Ascending aorta (tissue), 2 donors: ENCODE results near the gene SCYL1. TPM values are rescaled to one million over a fixed set of nuclear protein-coding genes. Genes with fewer than 3 reads are reported as not detected.
A peak's percentile ranks its signal among the peaks of the same experiment; 100 is the strongest.

Source experiments
- DNase-seq, 2 donors: peaks; one replicate each; pipeline ENCODE4 v3.0.0-alpha.2; 2019; ENCODE audit warnings: low spot score in 2 of 2
- H3K27ac ChIP-seq, 2 donors: fragments of 200-600 bp; sonication (generic); one replicate each; pipeline ENCODE4 v1.5.1; 2016 to 2017; ENCODE audit warnings: mild to moderate bottlenecking in 1 of 2
- H3K27me3 ChIP-seq: fragments of 200-600 bp; sonication (generic); one replicate; pipeline ENCODE4 v1.5.1; 2017
- H3K36me3 ChIP-seq, 2 donors: fragments of 200-600 bp; sonication (generic); one replicate each; pipeline ENCODE4 v1.5.1; 2016
- H3K4me1 ChIP-seq, 2 donors: fragments of 200-600 bp; sonication (generic); one replicate each; pipeline ENCODE4 v1.5.1; 2016 to 2017; ENCODE audit warnings: mild to moderate bottlenecking in 1 of 2
- H3K4me3 ChIP-seq, 2 donors: fragments of 200-600 bp; sonication (generic); one replicate each; pipeline ENCODE4 v1.5.1; 2016 to 2017; ENCODE audit warnings: mild to moderate bottlenecking in 1 of 2
- H3K9me3 ChIP-seq, 2 donors: fragments of 200-600 bp; sonication (generic); one replicate each; pipeline ENCODE4 v1.5.1; 2016
- intact Hi-C: fragments of 100-400 bp; cut with DNase I; formaldehyde crosslinking; loops from one replicate; pipeline ENCODE4 v1.15.1; 2023
- total RNA-seq: library from RNA; depleted of rRNA; stranded (reverse); fragments of >200 nt; gene quantifications from one replicate; pipeline ENCODE4 v1.1.0, GENCODE V29; 2016
- TF ChIP-seq, protein P1 (sequence below), 3 experiments: fragments of 200-600 bp in 2 of 3; fragments of 450-650 bp in 1 of 3; sonication (generic) in 2 of 3; IDR thresholded peaks; one replicate each; pipeline ENCODE4 v1.5.1; 2016 to 2019; ENCODE audit warnings: antibody characterized with exemption in 3 of 3, mild to moderate bottlenecking in 1 of 3, moderate library complexity in 1 of 3

Gene SCYL1
- total RNA-seq, 1 donor from 2014 or later = 220 TPM

DNA sequence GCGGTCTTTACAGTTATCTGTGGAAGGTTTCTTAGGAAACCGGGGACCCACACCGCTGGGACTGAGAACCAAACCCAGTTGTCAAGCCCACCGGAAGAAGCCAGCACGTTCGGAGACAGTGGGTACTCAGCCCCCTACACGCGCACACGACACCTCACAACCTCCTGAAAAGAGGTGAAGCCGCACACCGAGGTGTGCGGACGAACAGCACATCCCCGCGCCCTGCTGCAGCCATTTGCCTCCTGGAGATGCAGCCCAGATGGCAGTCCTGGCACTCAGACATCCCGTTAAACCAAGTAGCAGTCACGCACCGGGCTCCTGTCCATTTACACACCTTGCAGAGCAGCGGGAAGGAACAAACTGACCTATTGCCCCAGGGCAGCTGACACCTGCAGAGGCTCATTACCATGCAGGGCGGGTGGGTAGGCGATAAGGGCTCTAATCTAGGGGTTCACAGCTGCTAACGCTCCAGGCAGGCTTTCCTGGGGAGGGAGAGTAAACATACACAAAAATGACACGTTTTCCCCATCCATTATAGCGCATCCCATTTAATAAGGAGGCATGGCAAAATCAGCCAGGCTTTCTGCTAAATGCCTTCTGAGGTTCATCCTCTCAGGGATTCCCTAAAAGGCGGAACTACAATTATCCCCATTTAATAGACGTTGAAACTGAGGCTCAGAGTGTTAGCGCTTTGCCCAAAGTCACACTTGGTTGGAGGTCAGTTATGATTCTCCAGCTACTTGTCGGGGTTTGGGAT lies 50.1 kb downstream of the SCYL1 start:
- H3K4me1 ChIP-seq = peaks cover 28 to 44% of the 10 kb centered on the region in 2 donors
- H3K27me3 ChIP-seq = no peaks in the 10 kb centered on the region
- H3K27ac ChIP-seq = peak overlapping the region; percentile 96 to 99
- no peaks in the 10 kb centered on the region for H3K9me3 ChIP-seq
- no peak for DNase-seq
- TF ChIP-seq, protein P1, sequence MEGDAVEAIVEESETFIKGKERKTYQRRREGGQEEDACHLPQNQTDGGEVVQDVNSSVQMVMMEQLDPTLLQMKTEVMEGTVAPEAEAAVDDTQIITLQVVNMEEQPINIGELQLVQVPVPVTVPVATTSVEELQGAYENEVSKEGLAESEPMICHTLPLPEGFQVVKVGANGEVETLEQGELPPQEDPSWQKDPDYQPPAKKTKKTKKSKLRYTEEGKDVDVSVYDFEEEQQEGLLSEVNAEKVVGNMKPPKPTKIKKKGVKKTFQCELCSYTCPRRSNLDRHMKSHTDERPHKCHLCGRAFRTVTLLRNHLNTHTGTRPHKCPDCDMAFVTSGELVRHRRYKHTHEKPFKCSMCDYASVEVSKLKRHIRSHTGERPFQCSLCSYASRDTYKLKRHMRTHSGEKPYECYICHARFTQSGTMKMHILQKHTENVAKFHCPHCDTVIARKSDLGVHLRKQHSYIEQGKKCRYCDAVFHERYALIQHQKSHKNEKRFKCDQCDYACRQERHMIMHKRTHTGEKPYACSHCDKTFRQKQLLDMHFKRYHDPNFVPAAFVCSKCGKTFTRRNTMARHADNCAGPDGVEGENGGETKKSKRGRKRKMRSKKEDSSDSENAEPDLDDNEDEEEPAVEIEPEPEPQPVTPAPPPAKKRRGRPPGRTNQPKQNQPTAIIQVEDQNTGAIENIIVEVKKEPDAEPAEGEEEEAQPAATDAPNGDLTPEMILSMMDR (IDR thresholded peaks at IDR 0.05) = no peak
- H3K36me3 ChIP-seq = peaks cover 17 to 20% of the 10 kb centered on the region in 2 donors
- intact Hi-C loops = loop anchor here (1.0 to 5.0 kb wide), 6 partner anchors 18 to 193 kb away; partner anchors contain the start of genes PCNX3 and SLC25A45
- peak overlapping the region; percentile 95 to 98 for H3K4me3 ChIP-seq

DNA sequence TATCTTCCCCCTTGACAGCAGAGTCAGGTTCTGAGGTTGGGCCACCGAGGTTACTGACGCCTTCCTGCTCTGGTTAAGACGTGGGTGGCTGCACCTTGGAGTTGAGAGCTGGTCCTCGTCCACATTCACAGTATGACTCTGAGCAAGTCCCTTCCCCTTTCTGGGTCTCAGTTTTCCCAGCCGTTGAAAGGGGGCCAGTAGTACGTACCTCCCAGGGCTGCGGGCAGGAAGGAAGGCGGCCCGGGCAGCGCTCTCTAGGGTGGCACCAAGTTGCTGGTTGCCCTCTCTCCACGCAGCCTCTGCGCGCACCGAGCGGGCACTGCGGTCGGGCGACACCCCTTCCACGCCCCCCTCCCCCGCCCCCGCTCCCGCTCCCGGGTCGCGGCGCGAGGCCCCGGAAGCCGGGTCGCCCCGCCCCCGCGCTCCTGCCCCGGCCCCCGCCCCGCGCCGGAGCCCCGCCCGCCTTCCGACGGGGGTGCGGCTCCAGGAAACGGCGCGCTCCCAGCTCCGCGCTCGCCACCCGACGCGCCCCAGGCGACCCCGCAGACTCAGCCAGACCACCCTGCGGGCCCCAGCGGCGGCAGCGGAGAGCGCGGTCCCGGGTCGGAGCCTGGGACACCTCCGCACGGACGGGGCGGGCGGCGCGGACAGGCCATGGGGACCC lies 50.8 kb downstream of the SCYL1 start, which contains the start of gene EHBP1L1:
Gene EHBP1L1, plus strand, starts transcription at position 486 of the 664 bp plus-strand sequence. CDS start 250 bp downstream, outside the sequence.
- peak in 1 of 2 donors; percentile 89 for DNase-seq
- intact Hi-C loops = loop anchor here (2.0 kb wide), 2 partner anchors 31 to 157 kb away; no protein-coding TSS in a partner anchor

DNA sequence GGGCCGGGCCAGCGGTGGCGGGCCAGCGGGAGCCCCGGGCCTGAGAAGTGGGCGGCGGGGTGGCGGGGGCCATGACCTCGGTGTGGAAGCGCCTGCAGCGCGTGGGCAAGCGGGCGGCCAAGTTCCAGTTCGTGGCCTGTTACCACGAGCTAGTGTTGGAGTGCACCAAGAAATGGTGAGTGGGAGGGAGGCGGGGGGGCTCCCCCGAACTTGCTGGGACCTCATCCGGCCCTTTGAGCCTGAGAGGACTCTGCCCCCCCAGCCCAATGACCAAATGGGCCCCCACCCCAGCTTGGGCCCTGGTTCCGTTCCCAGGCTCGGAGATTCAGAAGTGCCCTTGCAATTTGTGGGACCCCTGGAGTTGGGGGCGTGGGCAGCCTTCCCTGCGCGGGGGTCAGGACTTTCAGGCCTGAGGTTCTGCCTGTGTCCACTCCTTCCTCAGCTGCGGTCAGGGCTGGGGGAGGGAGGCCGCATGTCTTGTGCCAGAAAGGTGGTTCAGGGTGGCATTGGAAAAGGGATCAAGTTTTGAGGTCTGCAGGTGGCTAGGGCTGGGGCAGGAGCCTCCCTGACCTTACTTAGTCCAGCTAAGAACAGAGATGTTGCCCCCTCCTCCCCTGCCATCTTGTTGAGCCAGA lies 51.5 kb downstream of the SCYL1 start:
- Histone ChIP-seq H3K9me3 (no peaks in the 10 kb centered on the region), H3K4me1 (peaks cover 21 to 37% of the 10 kb centered on the region in 2 donors), H3K27ac (peak overlapping the region; percentile 96 to 99), H3K36me3 (peaks cover 31 to 33% of the 10 kb centered on the region in 2 donors), H3K4me3 (peak overlapping the region; percentile 95 to 98), H3K27me3 (no peaks in the 10 kb centered on the region)
- TF ChIP-seq, protein P1 (IDR thresholded peaks at IDR 0.05) = no peak
- intact Hi-C loops = loop anchor here (2.0 kb wide), 1 partner anchor 30 kb away; no protein-coding TSS in a partner anchor
- DNase-seq = no peak

More for the DNA sequence above, 50.8 kb downstream of the SCYL1 start, which contains the start of gene EHBP1L1:
- H3K9me3 ChIP-seq = no peaks in the 10 kb centered on the region
- peak within 1 kb of the TSS; percentile 96 to 99 for H3K27ac ChIP-seq
- H3K36me3 ChIP-seq = peaks cover 24 to 27% of the 10 kb centered on the region in 2 donors
- TF ChIP-seq, protein P1 (IDR thresholded peaks at IDR 0.05) = no peak
- H3K4me3 ChIP-seq = peak within 1 kb of the TSS; percentile 95 to 98
- H3K27me3 ChIP-seq = no peaks in the 10 kb centered on the region
- H3K4me1 ChIP-seq = peaks cover 28 to 44% of the 10 kb centered on the region in 2 donors

DNA sequence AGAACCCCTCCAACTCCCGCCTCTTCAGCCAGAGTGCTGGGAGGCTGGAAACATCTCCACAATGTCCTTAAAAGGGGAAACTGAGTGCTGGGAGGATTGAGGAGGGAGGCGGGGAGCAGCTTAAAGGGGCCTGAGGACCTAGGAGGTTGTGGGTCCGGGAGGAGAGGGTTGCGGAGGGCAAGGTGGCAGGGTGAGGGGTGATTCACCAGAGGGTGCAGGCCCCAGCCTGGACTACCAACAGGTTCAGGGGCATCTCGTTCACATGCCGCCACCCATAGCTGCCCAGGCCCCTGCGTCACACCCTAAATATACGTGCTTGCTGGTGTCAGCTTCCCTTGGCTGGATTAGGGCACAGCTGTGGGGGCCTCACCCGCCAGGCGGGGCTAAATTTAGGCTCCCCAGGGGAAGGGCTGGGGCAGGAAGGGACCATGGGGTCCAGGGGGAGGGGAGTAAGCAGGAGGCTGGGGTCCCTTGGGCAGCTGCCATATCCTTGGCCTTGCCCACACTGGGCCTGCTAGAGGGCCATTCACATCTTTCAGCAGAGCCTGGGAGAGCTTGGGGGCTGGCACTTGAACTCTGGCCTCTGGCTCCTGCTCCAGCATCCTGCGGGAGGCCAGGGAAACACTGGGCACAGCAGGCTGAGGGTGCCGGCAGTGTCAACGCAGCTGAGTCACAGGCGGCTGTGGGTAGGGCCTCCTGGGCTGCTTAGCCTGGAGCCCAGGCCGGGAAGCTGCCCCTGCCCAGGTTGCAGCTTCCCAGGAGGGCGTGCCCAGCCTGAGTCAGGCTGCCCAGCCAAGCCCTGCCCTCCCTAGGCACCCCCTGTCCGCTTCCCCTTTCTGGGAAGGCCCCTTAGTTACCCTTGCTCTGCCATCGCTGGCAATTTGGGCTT lies 52.2 kb downstream of the SCYL1 start:
- peak; percentile 82 to 93 for DNase-seq
- no peaks in the 10 kb centered on the region for H3K9me3 ChIP-seq
- peaks cover 16 to 30% of the 10 kb centered on the region in 2 donors for H3K4me1 ChIP-seq

More for the DNA sequence above, 52.2 kb downstream of the SCYL1 start:
- Histone ChIP-seq H3K27me3 (no peaks in the 10 kb centered on the region), H3K36me3 (peaks cover 38 to 41% of the 10 kb centered on the region in 2 donors), H3K27ac (peak overlapping the region; percentile 96 to 99), H3K4me3 (peak overlapping the region; percentile 95 to 98)
- TF ChIP-seq, protein P1 (IDR thresholded peaks at IDR 0.05) = no peak
- intact Hi-C loops = loop anchor here (2.0 kb wide), 1 partner anchor 30 kb away; no protein-coding TSS in a partner anchor
